Effector memory CD8-positive, alpha-beta T cell (primary cell): Measurements from ENCODE around the gene UNC13C.

Experiments used
- ATAC-seq: fragments of 150-1000 bp; cut with Tn5 transposase; replicated peaks from 2 replicates; pipeline ENCODE4 v1.10.0; 2021; ENCODE audit warnings: mild to moderate bottlenecking, moderate library complexity
- DNase-seq, 3 experiments: peaks; one replicate each; pipeline ENCODE4 v3.0.0; 2021
- H3K27ac Mint-ChIP-seq, 2 donors: one replicate each; pipeline ENCODE4 v1.8.0; 2022; ENCODE audit warnings: mild to moderate bottlenecking in 2 of 2, mixed read lengths in 2 of 2, moderate library complexity in 2 of 2
- H3K27me3 Mint-ChIP-seq, 2 donors: one replicate each; pipeline ENCODE4 v1.8.0; 2022; ENCODE audit warnings: mixed read lengths in 2 of 2
- H3K36me3 Mint-ChIP-seq: one replicate; pipeline ENCODE4 v1.8.0; 2022; ENCODE audit warnings: mild to moderate bottlenecking, moderate library complexity, mixed read lengths; ENCODE audit not compliant: insufficient read depth
- H3K4me1 Mint-ChIP-seq, 2 donors: one replicate each; pipeline ENCODE4 v1.8.0; 2022; ENCODE audit warnings: low read depth in 2 of 2, mixed read lengths in 2 of 2
- H3K4me3 Mint-ChIP-seq, 2 donors: one replicate each; pipeline ENCODE4 v1.8.0; 2022; ENCODE audit warnings: mild to moderate bottlenecking in 2 of 2, mixed read lengths in 2 of 2, moderate library complexity in 2 of 2
- H3K9me3 Mint-ChIP-seq, 2 donors: one replicate each; pipeline ENCODE4 v1.8.0; 2022; ENCODE audit warnings: mixed read lengths in 2 of 2

Gene UNC13C

DNA sequence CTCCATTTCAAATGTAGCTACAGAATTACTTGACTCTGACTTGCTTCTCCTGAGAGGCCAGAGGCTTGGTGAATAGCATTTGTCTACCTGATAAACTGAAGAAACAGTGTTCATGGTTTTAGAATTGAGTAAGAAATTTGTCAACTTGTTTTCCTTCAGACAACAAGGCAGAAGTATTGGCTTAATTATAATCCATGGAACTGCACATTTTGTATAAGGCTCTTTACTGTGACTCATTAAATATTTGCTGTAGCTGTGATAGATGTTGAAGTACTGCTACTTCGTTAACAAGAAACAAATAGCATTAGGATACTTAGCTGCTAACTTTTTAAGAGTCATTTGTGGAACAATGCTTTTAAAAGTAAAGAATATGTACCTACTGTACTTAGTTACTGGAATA lies 4.6 kb downstream of the UNC13C start:
- Mint-ChIP-seq H3K4me1 (no peaks in the 10 kb centered on the region), H3K27ac (no peak overlapping the region), H3K9me3 (peaks cover 4 to 5% of the 10 kb centered on the region in 2 donors), H3K27me3 (peaks cover 0 to 15% of the 10 kb centered on the region in 2 donors), H3K4me3 (no peak overlapping the region), H3K36me3 (no peaks in the 10 kb centered on the region)
- DNase-seq (no peak), ATAC-seq (no peak)

DNA sequence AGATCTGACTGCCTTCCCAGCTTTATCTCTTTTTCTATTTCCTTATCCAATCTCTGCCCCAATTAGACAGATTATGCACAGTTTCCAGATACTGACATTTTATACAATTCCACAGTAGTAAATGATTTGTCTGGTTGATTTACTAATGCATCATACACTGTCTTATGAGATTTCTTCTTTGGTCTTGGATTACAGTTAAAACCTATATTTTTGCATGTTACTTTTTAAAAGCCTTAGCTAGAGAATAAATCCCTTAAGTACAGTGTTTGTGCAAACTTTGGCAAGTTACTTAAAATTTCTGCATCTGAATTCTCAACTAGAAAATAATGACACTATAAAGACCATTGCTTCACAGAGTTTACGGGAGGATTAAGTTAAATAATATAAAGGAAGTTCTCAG lies 6.0 kb downstream of the UNC13C start:
- ATAC-seq (no peak), DNase-seq (no peak)
- no peak overlapping the region for H3K4me3 Mint-ChIP-seq
- peaks cover 4 to 5% of the 10 kb centered on the region in 2 donors for H3K9me3 Mint-ChIP-seq
- H3K4me1 Mint-ChIP-seq = no peaks in the 10 kb centered on the region
- no peak overlapping the region for H3K27ac Mint-ChIP-seq
- no peaks in the 10 kb centered on the region for H3K36me3 Mint-ChIP-seq
- H3K27me3 Mint-ChIP-seq = peaks cover 0 to 2% of the 10 kb centered on the region in 2 donors

DNA sequence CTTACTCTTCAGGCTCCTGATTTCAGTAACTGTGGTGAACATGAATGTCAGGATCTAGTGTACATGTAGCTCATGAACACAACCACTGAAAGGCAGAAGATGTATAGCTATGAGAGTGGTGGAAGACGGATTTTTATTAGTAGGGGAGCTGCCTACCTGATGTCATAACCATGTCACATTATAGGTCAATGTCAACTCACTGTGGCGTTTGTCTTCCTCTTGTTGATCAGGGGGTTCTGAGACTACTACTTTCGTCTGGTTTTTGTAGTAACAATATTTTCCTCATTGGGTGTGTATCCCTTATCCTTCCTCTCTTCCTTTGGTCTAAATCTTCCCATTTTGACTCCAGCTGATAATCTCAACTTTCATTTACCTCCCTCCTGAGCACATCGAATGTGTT lies 7.3 kb downstream of the UNC13C start:
- ATAC-seq (no peak), DNase-seq (no peak)
- no peaks in the 10 kb centered on the region for H3K36me3 Mint-ChIP-seq
- no peaks in the 10 kb centered on the region for H3K4me1 Mint-ChIP-seq
- no peak overlapping the region for H3K27ac Mint-ChIP-seq
- no peaks in the 10 kb centered on the region for H3K27me3 Mint-ChIP-seq
- H3K4me3 Mint-ChIP-seq = no peak overlapping the region
- peaks cover 4 to 5% of the 10 kb centered on the region in 2 donors for H3K9me3 Mint-ChIP-seq

DNA sequence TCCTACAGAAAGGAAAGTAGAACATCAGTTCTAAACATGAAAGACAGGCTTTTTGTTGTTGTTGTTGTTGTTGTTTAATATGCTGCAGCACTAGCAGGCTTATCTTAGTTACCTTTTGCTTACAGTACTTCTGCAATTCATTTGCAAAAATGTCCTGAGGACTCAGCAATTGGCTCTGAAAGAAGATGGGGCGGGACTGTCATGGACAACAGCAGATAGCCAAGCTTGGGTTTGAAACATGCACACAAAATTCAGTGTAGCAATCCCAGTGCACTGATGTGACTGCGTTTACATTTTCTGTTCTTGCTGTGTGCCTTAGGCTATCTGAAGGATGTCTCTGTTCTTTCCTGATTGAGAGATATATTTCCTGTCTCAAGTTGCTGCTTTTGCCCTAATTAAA lies 9.2 kb downstream of the UNC13C start:
- H3K9me3 Mint-ChIP-seq = peaks cover 4 to 13% of the 10 kb centered on the region in 2 donors
- H3K27me3 Mint-ChIP-seq = no peaks in the 10 kb centered on the region
- H3K4me1 Mint-ChIP-seq = no peaks in the 10 kb centered on the region
- no peak overlapping the region for H3K4me3 Mint-ChIP-seq
- no peak overlapping the region for H3K27ac Mint-ChIP-seq
- no peak for DNase-seq
- no peaks in the 10 kb centered on the region for H3K36me3 Mint-ChIP-seq
- ATAC-seq = no peak

GRCh38 chr15:54007256-54007655 lies 29.0 kb downstream of the UNC13C start:
- DNase-seq (no peak), ATAC-seq (no peak)
- H3K4me1 Mint-ChIP-seq = no peaks in the 10 kb centered on the region
- no peak overlapping the region for H3K4me3 Mint-ChIP-seq
- peaks cover 7 to 16% of the 10 kb centered on the region in 2 donors for H3K9me3 Mint-ChIP-seq
- H3K36me3 Mint-ChIP-seq = no peaks in the 10 kb centered on the region
- no peak overlapping the region for H3K27ac Mint-ChIP-seq
- H3K27me3 Mint-ChIP-seq = no peaks in the 10 kb centered on the region

DNA sequence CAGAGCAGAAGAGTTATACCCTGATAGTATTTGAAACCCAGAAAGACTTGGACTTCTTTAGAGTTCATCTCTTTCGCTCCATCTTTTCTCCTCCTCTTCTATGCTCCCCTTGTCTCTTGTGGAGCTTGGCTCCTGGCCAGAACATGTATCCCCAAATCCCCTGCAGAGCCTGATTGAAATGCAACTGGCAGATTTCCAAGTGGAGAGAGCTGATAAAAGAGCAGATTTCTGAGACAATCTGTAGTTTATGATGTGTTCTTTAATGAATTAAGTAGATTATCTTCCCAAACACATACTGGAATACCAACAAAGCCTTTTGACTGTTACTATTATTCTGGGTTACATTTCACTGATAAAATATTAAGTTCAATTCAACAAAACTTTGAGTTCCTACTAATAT lies 33.4 kb downstream of the UNC13C start:
- no peak overlapping the region for H3K27ac Mint-ChIP-seq
- no peak for DNase-seq
- no peak overlapping the region for H3K4me3 Mint-ChIP-seq
- H3K36me3 Mint-ChIP-seq = no peaks in the 10 kb centered on the region
- H3K4me1 Mint-ChIP-seq = no peaks in the 10 kb centered on the region
- no peaks in the 10 kb centered on the region for H3K27me3 Mint-ChIP-seq
- ATAC-seq = no peak
- H3K9me3 Mint-ChIP-seq = peaks cover 6 to 12% of the 10 kb centered on the region in 2 donors

GRCh38 chr15:54014067-54014655 lies 35.9 kb downstream of the UNC13C start:
- no peak overlapping the region for H3K27ac Mint-ChIP-seq
- no peaks in the 10 kb centered on the region for H3K4me1 Mint-ChIP-seq
- H3K4me3 Mint-ChIP-seq = no peak overlapping the region
- peaks cover 3 to 6% of the 10 kb centered on the region in 2 donors for H3K9me3 Mint-ChIP-seq
- DNase-seq (no peak), ATAC-seq (no peak)
- H3K27me3 Mint-ChIP-seq = no peaks in the 10 kb centered on the region
- H3K36me3 Mint-ChIP-seq = no peaks in the 10 kb centered on the region

DNA sequence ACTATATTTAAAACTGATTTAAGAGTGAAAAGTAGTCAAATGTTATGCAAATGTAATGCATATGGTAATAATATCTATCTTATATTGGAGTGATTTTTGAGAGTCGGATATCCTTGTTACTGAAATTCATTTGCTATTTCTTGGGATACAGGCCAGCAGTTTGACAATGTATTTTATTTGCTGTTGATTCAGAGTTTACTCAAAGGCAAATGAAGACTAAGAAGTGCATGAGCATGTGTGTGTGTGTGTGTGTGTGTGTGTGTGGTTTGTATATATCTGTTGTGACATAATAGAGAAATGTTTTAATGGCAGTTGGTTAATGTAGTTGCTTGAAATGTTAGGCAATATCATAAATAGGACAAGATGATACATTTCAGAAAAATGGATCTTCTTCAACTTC lies 39.0 kb downstream of the UNC13C start:
- ATAC-seq (no peak), DNase-seq (no peak)
- Mint-ChIP-seq H3K27ac (no peak overlapping the region), H3K4me1 (no peaks in the 10 kb centered on the region), H3K36me3 (no peaks in the 10 kb centered on the region), H3K9me3 (no peaks in the 10 kb centered on the region), H3K27me3 (no peaks in the 10 kb centered on the region), H3K4me3 (no peak overlapping the region)

DNA sequence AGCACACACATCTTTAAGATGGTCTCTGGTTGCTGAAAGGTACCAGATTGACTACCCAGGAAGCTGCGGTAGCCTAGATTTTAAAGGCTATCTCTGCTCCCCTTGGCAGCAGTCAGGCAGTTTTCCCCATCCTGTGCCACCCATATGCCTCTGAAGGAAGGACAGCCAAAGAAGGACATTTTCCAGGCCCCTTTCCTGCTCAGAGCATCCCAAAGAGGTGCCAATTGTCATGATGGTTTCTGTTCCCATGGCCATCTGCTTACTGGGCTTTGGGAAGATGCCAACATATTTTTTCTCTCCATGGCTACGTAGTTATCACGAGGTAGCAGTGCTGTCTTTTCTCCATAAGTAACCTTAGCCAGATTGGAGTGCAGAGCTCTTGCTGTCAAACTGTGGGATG lies 39.7 kb downstream of the UNC13C start:
- no peaks in the 10 kb centered on the region for H3K27me3 Mint-ChIP-seq
- H3K27ac Mint-ChIP-seq = no peak overlapping the region
- H3K36me3 Mint-ChIP-seq = no peaks in the 10 kb centered on the region
- H3K4me1 Mint-ChIP-seq = no peaks in the 10 kb centered on the region
- DNase-seq = no peak
- no peak for ATAC-seq
- peaks cover 0 to 4% of the 10 kb centered on the region in 2 donors for H3K9me3 Mint-ChIP-seq
- no peak overlapping the region for H3K4me3 Mint-ChIP-seq

- DNase-seq (no peak), ATAC-seq (no peak)
- no peak overlapping the region for H3K27ac Mint-ChIP-seq
- H3K27me3 Mint-ChIP-seq = no peaks in the 10 kb centered on the region
- H3K9me3 Mint-ChIP-seq = peaks cover 0 to 6% of the 10 kb centered on the region in 2 donors
- no peak overlapping the region for H3K4me3 Mint-ChIP-seq
- no peaks in the 10 kb centered on the region for H3K36me3 Mint-ChIP-seq
- no peaks in the 10 kb centered on the region for H3K4me1 Mint-ChIP-seq
These were observed 48.0 kb downstream of the UNC13C start for GRCh38 chr15:54026258-54026657.

GRCh38 chr15:54026891-54027290 lies 48.6 kb downstream of the UNC13C start:
- ATAC-seq = no peak
- no peaks in the 10 kb centered on the region for H3K27me3 Mint-ChIP-seq
- no peak overlapping the region for H3K27ac Mint-ChIP-seq
- H3K9me3 Mint-ChIP-seq = peaks cover 0 to 6% of the 10 kb centered on the region in 2 donors
- no peaks in the 10 kb centered on the region for H3K4me1 Mint-ChIP-seq
- no peaks in the 10 kb centered on the region for H3K36me3 Mint-ChIP-seq
- H3K4me3 Mint-ChIP-seq = no peak overlapping the region
- DNase-seq = no peak

DNA sequence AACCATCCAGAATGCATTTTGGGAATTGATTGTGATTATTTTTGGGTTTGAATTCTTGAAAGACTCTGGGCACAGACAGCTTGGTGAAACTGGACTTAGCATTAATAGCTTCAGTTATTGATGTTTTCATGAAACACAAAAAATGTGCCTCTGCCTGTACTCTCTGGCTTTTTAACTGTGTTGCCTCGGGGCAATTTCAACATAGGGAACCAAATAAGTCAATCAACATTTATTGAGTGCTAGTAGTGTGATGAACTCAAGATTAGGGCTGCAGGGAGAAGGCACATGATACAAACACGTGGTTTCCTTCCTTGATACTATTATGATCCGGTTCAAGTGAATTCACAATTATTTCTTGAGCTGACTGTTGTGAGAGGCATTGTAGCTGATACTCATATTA lies 50.8 kb downstream of the UNC13C start:
- H3K4me3 Mint-ChIP-seq = no peak overlapping the region
- DNase-seq (no peak), ATAC-seq (no peak)
- H3K4me1 Mint-ChIP-seq = no peaks in the 10 kb centered on the region
- no peaks in the 10 kb centered on the region for H3K9me3 Mint-ChIP-seq
- H3K27ac Mint-ChIP-seq = no peak overlapping the region
- no peaks in the 10 kb centered on the region for H3K36me3 Mint-ChIP-seq
- H3K27me3 Mint-ChIP-seq = no peaks in the 10 kb centered on the region

- no peaks in the 10 kb centered on the region for H3K9me3 Mint-ChIP-seq
- no peak overlapping the region for H3K27ac Mint-ChIP-seq
- no peaks in the 10 kb centered on the region for H3K4me1 Mint-ChIP-seq
- ATAC-seq (no peak), DNase-seq (no peak)
- H3K4me3 Mint-ChIP-seq = no peak overlapping the region
- no peaks in the 10 kb centered on the region for H3K27me3 Mint-ChIP-seq
- H3K36me3 Mint-ChIP-seq = no peaks in the 10 kb centered on the region
These were observed 53.8 kb downstream of the UNC13C start for GRCh38 chr15:54032066-54032465.

GRCh38 chr15:54033356-54033860 lies 55.2 kb downstream of the UNC13C start:
- no peak overlapping the region for H3K27ac Mint-ChIP-seq
- H3K36me3 Mint-ChIP-seq = no peaks in the 10 kb centered on the region
- no peaks in the 10 kb centered on the region for H3K4me1 Mint-ChIP-seq
- H3K27me3 Mint-ChIP-seq = no peaks in the 10 kb centered on the region
- ATAC-seq (no peak), DNase-seq (no peak)
- no peak overlapping the region for H3K4me3 Mint-ChIP-seq
- no peaks in the 10 kb centered on the region for H3K9me3 Mint-ChIP-seq
